Breast epithelium (tissue), 4 donors: Measurements from ENCODE around the gene SIGLEC6. TPM values are rescaled to one million over a fixed set of nuclear protein-coding genes. Genes with fewer than 3 reads are reported as not detected.

Experiments used
- DNase-seq, 2 donors: peaks; one replicate each; pipeline ENCODE4 v3.0.0-alpha.2; 2019; ENCODE audit warnings: low spot score in 2 of 2
- H3K27ac ChIP-seq, 2 donors: fragments of 200-600 bp; sonication (generic) in 1 of 2; one replicate each; pipeline ENCODE4 v1.5.1; 2016 to 2019; ENCODE audit warnings: mild to moderate bottlenecking in 1 of 2
- H3K27me3 ChIP-seq, 2 donors: fragments of 200-600 bp; sonication (generic) in 1 of 2; one replicate each; pipeline versions ENCODE4 v1.5.1 to v1.6.0; 2017 to 2019; ENCODE audit warnings: control low read depth in 1 of 2, mild to moderate bottlenecking in 1 of 2
- H3K36me3 ChIP-seq: fragments of 200-600 bp; one replicate; pipeline ENCODE4 v1.5.1; 2019
- H3K4me1 ChIP-seq, 2 donors: fragments of 200-600 bp; sonication (generic); one replicate each; pipeline ENCODE4 v1.5.1; 2016 to 2019; ENCODE audit warnings: control low read depth in 1 of 2
- H3K4me3 ChIP-seq, 3 donors: fragments of 200-600 bp; sonication (generic); 1 replicate in 2 of 3; 2 replicates in 1 of 3; pipeline ENCODE4 v1.5.1; 2016 to 2019; ENCODE audit warnings: mild to moderate bottlenecking in 3 of 3, moderate library complexity in 2 of 3
- H3K9me3 ChIP-seq, 2 donors: fragments of 200-600 bp; sonication (generic) in 1 of 2; one replicate each; pipeline ENCODE4 v1.5.1; 2016 to 2019; ENCODE audit warnings: control low read depth in 1 of 2
- CTCF ChIP-seq, 3 donors: fragments of 450-650 bp; IDR thresholded peaks; one replicate each; pipeline ENCODE4 v1.5.1; 2016 to 2017; ENCODE audit warnings: antibody characterized with exemption in 3 of 3, mild to moderate bottlenecking in 3 of 3, moderate library complexity in 3 of 3
- POLR2A ChIP-seq: fragments of 450-650 bp; IDR thresholded peaks from one replicate; pipeline ENCODE4 v1.6.1; 2016; ENCODE audit warnings: antibody characterized with exemption, mild to moderate bottlenecking, moderate library complexity
- POLR2AphosphoS5 ChIP-seq, 3 donors: sonication (generic); formaldehyde crosslinking; IDR thresholded peaks; one replicate each; pipeline ENCODE4 v1.6.1; 2017; ENCODE audit warnings: antibody characterized with exemption in 3 of 3
- intact Hi-C: fragments of 100-400 bp; cut with DNase I; formaldehyde crosslinking; loops from one replicate; pipeline ENCODE4 v1.15.1; 2023; ENCODE audit warnings: low total_unique reads
- total RNA-seq, 3 donors: library from RNA; depleted of rRNA; stranded (reverse); fragments of >200 nt; gene quantifications; one replicate each; pipeline ENCODE4 v1.1.0, GENCODE V29; 2016

SIGLEC6 gene
- total RNA-seq, 3 donors from 2014 or later = 0.73 to 4.8 TPM; not detected in 1

DNA sequence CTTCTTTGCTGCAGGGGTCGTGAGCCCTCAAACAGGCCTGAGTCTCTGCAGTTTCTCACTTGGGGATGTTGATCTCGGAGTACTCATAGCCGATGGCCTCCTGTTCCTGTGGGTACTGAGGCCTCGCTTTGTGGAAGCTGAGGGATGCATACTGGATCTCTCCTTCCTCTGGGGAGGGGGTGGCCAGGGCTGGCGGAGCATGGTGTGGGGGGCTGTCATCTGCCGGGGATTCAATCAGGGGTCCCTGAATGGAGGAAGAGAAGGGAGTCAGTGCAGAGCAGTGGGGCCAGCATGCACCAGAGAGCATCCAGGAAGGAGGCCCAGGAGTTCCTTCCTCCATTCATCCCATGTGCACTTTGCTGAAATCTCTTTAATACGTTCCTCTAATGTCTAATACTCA is 39.9 kb downstream of the SIGLEC6 start:
- no peaks in the 10 kb centered on the region for H3K36me3 ChIP-seq
- intact Hi-C loops = no loop called here
- TF ChIP-seq POLR2A (no peak), POLR2AphosphoS5 (IDR thresholded peaks at IDR 0.05) (no peak), CTCF (IDR thresholded peaks at IDR 0.05) (no peak)
- H3K4me3 ChIP-seq = no peak overlapping the region
- H3K9me3 ChIP-seq = no peaks in the 10 kb centered on the region
- no peaks in the 10 kb centered on the region for H3K4me1 ChIP-seq
- DNase-seq = no peak
- no peak overlapping the region for H3K27ac ChIP-seq
- peaks cover 0 to 16% of the 10 kb centered on the region in 2 donors for H3K27me3 ChIP-seq

DNA sequence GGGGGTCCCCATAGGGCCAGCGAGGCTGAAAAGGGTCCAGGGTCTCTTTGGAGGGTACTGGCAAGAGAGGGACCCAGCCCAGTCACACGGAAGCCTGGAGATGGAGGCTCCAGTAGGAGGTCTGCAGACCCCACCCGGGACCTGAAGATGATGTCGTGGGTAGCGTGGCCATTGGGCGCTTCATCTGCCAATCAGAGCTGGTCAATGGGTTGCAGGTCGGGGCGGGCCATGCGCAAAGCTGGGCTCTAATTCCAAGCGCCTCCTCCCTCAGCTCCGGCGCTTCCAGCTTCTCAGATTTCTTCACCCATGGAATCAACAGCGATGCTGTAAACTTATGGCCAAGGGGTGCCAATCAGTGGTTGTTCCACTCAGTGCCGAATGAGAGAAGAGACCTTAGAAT is 40.8 kb downstream of the SIGLEC6 start:
- H3K4me3 ChIP-seq = no peak overlapping the region
- no peaks in the 10 kb centered on the region for H3K9me3 ChIP-seq
- DNase-seq = no peak
- TF ChIP-seq POLR2A (no peak), POLR2AphosphoS5 (IDR thresholded peaks at IDR 0.05) (no peak), CTCF (IDR thresholded peaks at IDR 0.05) (no peak)
- no peaks in the 10 kb centered on the region for H3K36me3 ChIP-seq
- H3K27me3 ChIP-seq = peaks cover 0 to 16% of the 10 kb centered on the region in 2 donors
- H3K4me1 ChIP-seq = no peaks in the 10 kb centered on the region
- intact Hi-C loops = no loop called here
- no peak overlapping the region for H3K27ac ChIP-seq

- DNase-seq = no peak
- Histone ChIP-seq H3K9me3 (no peaks in the 10 kb centered on the region), H3K4me1 (no peaks in the 10 kb centered on the region), H3K36me3 (no peaks in the 10 kb centered on the region), H3K4me3 (no peak overlapping the region), H3K27me3 (peaks cover 0 to 27% of the 10 kb centered on the region in 2 donors), H3K27ac (no peak overlapping the region)
- intact Hi-C loops = no loop called here
- no peak for TF ChIP-seq POLR2AphosphoS5 (IDR thresholded peaks at IDR 0.05)
- no peak for TF ChIP-seq CTCF (IDR thresholded peaks at IDR 0.05)
- TF ChIP-seq POLR2A = no peak
Observed at GRCh38 chr19:51489113-51489512, 42.4 kb downstream of the SIGLEC6 start.

GRCh38 chr19:51488491-51488890 is 43.0 kb downstream of the SIGLEC6 start:
- Histone ChIP-seq H3K36me3 (no peaks in the 10 kb centered on the region), H3K27ac (no peak overlapping the region), H3K4me3 (no peak overlapping the region), H3K27me3 (peaks cover 0 to 33% of the 10 kb centered on the region in 2 donors), H3K4me1 (no peaks in the 10 kb centered on the region), H3K9me3 (no peaks in the 10 kb centered on the region)
- intact Hi-C loops = no loop called here
- no peak for DNase-seq
- no peak for TF ChIP-seq CTCF (IDR thresholded peaks at IDR 0.05)
- TF ChIP-seq POLR2A = no peak
- TF ChIP-seq POLR2AphosphoS5 (IDR thresholded peaks at IDR 0.05) = no peak

DNA sequence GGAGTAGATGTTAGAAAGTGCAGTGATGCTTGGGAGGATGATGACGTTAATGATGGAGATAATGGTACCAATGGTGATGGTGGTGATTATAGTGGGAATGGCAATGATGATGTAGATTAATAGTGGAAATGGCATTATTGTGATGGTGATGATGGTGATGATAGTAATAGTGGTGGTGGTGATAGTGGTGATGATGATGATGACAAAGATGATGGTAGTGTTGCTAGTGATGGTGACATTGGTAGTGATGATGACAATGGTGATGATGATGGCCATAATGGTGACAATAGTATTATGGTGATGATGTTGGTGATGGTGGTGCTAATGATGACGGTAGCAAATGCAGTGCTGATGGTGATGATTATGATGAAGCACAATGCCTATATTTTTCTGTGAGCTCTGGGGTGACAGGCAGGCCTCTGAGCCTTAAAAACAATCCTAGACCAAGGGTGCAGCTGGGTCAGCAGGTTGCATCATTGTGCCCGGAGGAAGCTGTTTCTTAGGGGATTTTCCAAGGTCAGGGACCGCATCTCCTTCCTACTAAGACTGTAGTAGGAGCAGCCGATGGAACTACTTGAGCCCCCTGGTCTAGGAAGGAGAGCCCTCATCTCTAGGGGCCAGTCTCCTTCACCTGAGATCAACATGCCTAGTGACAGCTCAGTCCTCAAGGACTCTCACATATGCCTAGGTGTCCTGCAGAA is 45.4 kb downstream of the SIGLEC6 start:
- Histone ChIP-seq H3K4me3 (no peak overlapping the region), H3K4me1 (no peaks in the 10 kb centered on the region), H3K9me3 (no peaks in the 10 kb centered on the region), H3K36me3 (no peaks in the 10 kb centered on the region), H3K27me3 (peaks cover 0 to 37% of the 10 kb centered on the region in 2 donors), H3K27ac (no peak overlapping the region)
- no peak for DNase-seq
- no peak for TF ChIP-seq POLR2AphosphoS5 (IDR thresholded peaks at IDR 0.05)
- TF ChIP-seq CTCF (IDR thresholded peaks at IDR 0.05) = no peak
- TF ChIP-seq POLR2A = no peak
- intact Hi-C loops = no loop called here
